BE2C (cell line): Measurements from ENCODE around the gene TMEM132D.

Source experiments
- DNase-seq: peaks from one replicate; pipeline ENCODE4 v3.0.0-alpha.2; 2020
- H3K27me3 ChIP-seq: fragments of 250-450 bp; sonication (Bioruptor Pico); 2 replicates; pipeline ENCODE4 v1.5.1; 2020; ENCODE audit warnings: mild to moderate bottlenecking
- H3K36me3 ChIP-seq: fragments of 250-450 bp; sonication (Bioruptor Pico); 2 replicates; pipeline ENCODE4 v1.5.1; 2020; ENCODE audit warnings: mild to moderate bottlenecking
- H3K4me1 ChIP-seq: fragments of 250-450 bp; sonication (Bioruptor Pico); 2 replicates; pipeline ENCODE4 v1.5.1; 2020
- H3K4me3 ChIP-seq: 2 replicates; pipeline ENCODE4 v1.5.1; 2011; ENCODE audit warnings: low read depth, low read length
- H3K9me3 ChIP-seq: fragments of 250-450 bp; sonication (Bioruptor Pico); 2 replicates; pipeline ENCODE4 v1.5.1; 2020
- TF ChIP-seq, protein P1 (sequence below): IDR thresholded peaks from 2 replicates; pipeline ENCODE4 v1.5.1; 2012; ENCODE audit warnings: mild to moderate bottlenecking, low read depth, low read length

Gene TMEM132D

DNA sequence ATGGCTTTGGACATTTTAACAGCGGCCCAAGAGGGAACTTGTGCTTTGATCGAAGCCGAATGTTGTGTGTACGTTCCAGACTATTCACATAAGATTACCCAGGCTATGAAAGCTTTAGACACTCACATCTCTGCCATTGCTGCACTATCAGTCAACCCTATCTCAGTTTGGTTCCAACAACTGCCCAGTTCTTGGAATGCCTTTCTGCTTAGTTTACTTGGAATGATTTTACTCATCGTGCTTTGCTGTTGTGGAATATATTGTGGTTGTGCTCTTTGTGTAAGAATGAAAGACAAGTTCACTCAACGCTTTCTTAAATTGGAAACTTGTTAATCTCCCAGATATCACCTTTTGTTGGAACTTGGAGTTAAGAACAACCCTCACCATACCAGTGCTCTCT, 552.3 kb downstream of the TMEM132D start:
- Histone ChIP-seq H3K9me3 (no peaks in the 10 kb centered on the region; the same call in 1 of the 2 replicates), H3K27me3 (no peaks in the 10 kb centered on the region), H3K4me1 (no peaks in the 10 kb centered on the region), H3K36me3 (no peaks in the 10 kb centered on the region), H3K4me3 (no peak overlapping the region)
- no peak for DNase-seq
- TF ChIP-seq, protein P1, sequence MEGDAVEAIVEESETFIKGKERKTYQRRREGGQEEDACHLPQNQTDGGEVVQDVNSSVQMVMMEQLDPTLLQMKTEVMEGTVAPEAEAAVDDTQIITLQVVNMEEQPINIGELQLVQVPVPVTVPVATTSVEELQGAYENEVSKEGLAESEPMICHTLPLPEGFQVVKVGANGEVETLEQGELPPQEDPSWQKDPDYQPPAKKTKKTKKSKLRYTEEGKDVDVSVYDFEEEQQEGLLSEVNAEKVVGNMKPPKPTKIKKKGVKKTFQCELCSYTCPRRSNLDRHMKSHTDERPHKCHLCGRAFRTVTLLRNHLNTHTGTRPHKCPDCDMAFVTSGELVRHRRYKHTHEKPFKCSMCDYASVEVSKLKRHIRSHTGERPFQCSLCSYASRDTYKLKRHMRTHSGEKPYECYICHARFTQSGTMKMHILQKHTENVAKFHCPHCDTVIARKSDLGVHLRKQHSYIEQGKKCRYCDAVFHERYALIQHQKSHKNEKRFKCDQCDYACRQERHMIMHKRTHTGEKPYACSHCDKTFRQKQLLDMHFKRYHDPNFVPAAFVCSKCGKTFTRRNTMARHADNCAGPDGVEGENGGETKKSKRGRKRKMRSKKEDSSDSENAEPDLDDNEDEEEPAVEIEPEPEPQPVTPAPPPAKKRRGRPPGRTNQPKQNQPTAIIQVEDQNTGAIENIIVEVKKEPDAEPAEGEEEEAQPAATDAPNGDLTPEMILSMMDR, result no peak

DNA sequence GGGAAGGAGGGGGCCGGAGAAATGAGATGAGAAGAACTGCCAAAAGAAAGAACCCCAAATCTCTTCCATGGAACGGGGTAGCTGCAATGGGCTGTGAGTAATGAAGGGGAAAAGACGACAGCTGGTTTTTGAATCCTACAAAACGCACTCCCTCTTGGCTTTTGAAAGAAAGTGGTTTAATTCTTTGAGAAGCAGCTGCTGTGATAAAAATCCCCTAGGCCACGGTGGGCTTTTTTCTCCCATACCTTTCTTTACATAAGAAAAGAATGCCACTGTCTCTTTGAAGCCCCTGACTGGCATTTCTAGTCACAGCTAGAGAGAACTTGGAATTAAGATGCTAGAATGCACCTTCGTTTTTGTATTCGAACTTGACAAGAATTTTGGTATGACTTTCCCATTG, 564.5 kb downstream of the TMEM132D start:
- H3K36me3 ChIP-seq, result no peaks in the 10 kb centered on the region
- no peak overlapping the region for H3K4me3 ChIP-seq
- no peaks in the 10 kb centered on the region for H3K27me3 ChIP-seq
- TF ChIP-seq, protein P1, result no peak
- no peaks in the 10 kb centered on the region for H3K9me3 ChIP-seq
- H3K4me1 ChIP-seq, result no peaks in the 10 kb centered on the region
- DNase-seq, result no peak

DNA sequence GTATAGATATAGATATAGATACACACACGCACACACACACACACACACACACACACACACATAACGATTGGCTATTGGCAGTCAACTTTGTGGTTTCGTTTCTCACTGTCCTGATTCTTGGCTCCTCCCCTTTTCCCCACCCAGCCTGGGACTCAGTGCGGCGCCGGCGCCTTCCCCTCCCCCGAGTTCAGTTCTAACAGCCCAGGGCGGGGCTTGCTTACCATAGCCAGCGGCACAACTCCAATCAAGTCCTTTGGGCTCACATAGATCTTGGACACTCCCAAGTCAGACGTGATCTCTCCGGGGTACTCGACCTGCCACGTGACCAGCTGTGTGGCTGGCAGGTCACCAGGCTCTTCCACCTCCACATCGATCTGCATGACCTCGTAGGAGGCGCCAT, 566.4 kb downstream of the TMEM132D start:
- Histone ChIP-seq H3K9me3 (no peaks in the 10 kb centered on the region; the same call in 1 of the 2 replicates), H3K36me3 (no peaks in the 10 kb centered on the region), H3K4me3 (no peak overlapping the region), H3K4me1 (no peaks in the 10 kb centered on the region), H3K27me3 (no peaks in the 10 kb centered on the region)
- TF ChIP-seq, protein P1, result no peak
- no peak for DNase-seq

DNA sequence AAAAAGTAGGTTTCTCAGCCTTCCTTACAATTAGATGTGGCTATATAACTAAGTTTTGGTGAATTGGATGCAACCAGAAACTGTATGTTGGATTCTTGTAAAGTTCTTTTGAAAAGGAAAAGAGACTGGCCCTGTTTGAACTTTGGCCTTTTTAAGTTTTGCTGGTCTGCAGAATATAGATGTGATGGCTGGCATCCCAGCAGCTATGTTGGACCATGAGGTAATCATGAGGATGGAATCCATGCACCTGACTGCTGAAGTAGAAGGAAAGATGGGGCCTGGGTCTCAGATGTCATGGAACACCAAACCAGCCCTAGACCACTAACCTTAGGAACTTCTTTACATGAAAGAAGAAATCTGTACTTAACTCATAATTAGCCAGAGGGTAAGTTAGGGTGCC, 568.1 kb downstream of the TMEM132D start:
- no peaks in the 10 kb centered on the region; the same call in 1 of the 2 replicates for H3K9me3 ChIP-seq
- H3K36me3 ChIP-seq, result no peaks in the 10 kb centered on the region
- H3K4me1 ChIP-seq, result no peaks in the 10 kb centered on the region
- H3K4me3 ChIP-seq, result no peak overlapping the region
- DNase-seq, result no peak
- TF ChIP-seq, protein P1, result no peak
- no peaks in the 10 kb centered on the region for H3K27me3 ChIP-seq

DNA sequence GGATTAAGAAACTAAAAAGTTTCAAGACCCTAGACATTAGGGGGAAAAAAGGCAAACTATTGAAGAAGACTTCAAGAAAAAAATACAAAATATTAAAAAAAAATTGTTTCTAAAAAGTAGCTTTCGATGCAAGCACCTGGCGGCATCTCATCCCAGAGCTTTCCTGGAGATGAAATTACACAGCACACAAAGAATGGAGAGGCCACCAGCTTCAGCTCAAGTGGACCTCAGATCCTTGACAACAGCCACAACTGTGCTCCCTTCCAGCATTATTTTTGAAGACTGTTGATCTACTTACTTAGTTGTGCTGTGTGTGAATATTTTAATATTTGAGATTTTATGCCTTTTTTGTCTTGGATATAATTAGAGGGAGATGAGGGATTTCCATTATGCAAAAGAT, 571.5 kb downstream of the TMEM132D start:
- Histone ChIP-seq H3K27me3 (no peaks in the 10 kb centered on the region), H3K4me3 (no peak overlapping the region), H3K9me3 (no peaks in the 10 kb centered on the region; the same call in 1 of the 2 replicates), H3K36me3 (no peaks in the 10 kb centered on the region), H3K4me1 (no peaks in the 10 kb centered on the region)
- no peak for DNase-seq
- TF ChIP-seq, protein P1, result no peak

DNA sequence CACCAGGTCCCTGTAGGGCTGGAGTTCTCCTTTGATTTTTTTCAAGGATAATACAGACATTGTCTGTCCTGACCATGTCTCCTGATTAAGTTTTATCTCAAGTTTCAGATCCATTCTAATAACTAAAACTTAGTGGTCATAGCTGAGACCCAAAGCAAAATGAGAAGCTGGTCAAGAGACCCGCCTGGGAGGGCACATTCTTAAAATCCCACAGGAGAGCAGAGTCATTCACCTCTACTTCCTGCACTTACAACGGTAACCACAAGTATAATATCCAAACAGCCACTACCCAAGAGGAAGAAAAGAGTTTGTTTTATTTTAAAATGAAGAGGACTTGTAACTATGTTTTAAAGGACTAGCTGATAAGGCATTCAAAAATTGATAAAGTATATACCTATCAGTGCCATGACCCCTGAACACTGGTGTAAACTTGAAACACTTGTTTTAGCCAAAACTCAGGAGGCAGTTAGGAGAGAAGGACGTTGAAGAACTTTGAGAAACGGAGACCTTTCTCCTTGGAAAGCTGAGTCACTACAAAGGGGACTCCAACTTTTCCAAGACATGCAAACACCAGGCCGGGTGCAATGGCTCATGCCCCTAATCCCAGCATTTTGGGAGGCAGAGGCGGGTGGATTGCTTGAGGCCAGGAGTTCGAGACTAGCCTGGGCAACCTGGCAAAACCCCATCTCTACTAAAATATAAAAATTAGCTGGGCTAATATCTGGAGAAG, 572.3 kb downstream of the TMEM132D start:
- TF ChIP-seq, protein P1, result no peak
- H3K36me3 ChIP-seq, result no peaks in the 10 kb centered on the region
- DNase-seq, result no peak
- H3K4me3 ChIP-seq, result no peak overlapping the region
- no peaks in the 10 kb centered on the region for H3K4me1 ChIP-seq
- H3K9me3 ChIP-seq, result no peaks in the 10 kb centered on the region; the same call in 1 of the 2 replicates
- no peaks in the 10 kb centered on the region for H3K27me3 ChIP-seq
